HG03342 (cell line): ENCODE measurements around the gene PJA2.
"Not testable (repeated sequence)": the region's sequence is repeated elsewhere in the genome, so short reads cannot be mapped to it uniquely, and the experiment has no call there.

Experiments
- ATAC-seq: cut with Tn5 transposase; IDR thresholded peaks from one replicate; pipeline ENCODE4 v1.9.1; 2021; ENCODE audit warnings: mild to moderate bottlenecking, moderate library complexity; ENCODE audit not compliant: unreplicated experiment

The PJA2 gene

DNA sequence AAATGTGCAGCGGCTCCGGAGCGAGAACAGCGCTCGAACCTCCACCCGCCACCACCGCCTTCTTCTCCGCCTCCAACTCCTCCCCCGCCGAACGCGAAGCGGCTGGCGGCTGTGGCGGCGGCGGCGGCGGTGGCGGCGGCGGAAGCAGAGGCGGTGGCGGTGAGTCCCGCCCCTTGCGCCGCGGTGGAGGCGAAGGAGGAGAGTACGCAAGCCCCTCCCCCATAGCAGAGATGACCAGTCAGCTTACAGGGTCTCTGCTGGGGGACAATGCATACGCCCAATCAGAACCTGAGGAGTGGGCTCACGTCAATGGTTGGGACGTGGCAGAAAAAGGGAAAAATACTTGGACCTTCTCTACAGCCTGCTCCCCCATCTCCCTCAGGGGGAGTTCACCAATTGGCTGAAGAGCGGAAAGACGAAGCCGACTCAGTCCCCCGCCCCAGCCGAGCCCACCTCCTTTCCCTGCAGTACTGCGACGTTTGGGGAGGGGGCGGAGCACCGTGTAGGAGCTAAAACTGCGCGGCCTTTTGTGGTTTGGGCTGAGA is at the start of gene PJA2:
TSS of gene PJA2 (minus strand) at position 131 of the 545 bp plus-strand sequence. CDS start 26,541 bp downstream, outside the sequence.
- ATAC-seq, result peak; percentile 76

DNA sequence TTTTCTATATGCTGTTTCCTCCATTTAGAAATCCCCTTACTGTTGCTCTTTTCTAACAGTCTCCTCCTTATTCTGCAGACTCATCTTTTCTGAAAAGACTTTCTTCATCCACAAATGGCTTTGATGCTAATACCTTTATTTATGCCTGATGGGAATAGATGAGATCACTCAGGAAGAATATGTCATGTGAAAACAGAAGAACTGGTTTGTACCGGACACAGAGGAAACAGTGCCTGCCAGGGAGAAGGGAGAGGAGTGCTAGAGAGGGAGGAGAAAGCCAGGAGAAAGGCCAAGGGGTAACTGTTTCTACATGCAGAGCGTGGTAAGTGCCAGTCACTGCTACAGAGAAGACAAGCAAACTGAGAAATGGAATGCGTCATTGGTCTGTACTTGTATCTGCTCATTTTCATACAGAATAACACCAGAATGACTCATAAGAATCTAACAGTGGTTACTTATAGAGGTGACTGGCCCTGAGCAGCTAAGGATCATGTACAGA is 45.9 kb upstream of the PJA2 start:
- ATAC-seq, result peak; percentile 100

DNA sequence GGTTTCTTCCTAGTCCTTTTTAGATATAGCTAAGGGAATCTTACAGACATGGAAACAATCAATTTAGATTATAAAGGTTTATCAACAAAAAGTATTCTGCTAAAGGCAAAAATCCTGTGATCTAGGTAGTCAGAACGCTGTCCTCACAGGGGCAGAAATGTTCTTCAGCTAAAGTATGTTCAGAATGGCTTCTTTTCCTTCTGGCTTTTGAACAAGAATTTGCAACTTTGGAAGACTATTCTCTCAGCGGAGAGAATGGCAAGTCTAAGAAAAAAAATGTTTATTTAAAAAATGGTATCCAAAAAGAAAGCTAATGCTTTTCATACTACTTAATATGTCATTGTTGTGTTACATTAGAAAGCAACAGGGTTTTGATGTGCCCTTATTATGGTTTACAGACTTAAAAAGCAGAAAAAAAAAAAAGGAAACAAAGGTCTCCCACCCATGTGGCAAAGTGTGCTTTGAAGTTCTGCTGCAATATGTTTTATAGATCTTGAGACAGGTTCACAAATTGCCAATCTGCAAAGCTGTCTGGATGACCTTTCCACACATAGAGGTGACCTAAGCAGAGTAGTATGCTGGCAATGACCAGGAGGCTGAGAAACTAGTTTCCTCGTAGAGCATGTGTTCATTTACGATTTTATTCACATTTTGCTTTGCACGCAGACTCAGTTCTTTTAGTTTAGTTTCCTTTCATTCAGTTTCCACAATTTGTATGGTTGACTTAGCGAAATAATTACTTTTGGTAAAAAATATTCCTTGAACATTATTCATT is 45.1 kb upstream of the PJA2 start:
- ATAC-seq, result no peak

- no peak for ATAC-seq
Measured at GRCh38 chr5:109453251-109453650, 43.5 kb upstream of the PJA2 start.

DNA sequence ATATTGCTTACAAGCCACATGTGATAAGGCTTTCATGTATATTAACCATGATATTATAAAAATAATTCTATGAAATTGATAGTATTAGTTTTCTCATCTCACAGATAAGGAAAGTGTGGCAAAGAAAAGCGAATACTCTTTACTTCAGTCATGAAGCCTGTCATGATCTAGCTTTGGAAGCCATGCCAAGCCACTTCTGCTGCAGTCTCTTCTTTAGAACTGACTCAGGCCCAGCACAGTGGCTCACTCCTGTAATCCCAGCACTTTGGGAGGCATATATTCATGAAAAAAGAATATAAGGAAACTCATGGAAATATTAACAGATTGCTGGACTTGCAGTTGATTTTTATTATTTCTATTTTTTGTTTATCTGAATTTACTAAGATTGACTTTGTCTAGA is 42.9 kb upstream of the PJA2 start:
- no peak for ATAC-seq

DNA sequence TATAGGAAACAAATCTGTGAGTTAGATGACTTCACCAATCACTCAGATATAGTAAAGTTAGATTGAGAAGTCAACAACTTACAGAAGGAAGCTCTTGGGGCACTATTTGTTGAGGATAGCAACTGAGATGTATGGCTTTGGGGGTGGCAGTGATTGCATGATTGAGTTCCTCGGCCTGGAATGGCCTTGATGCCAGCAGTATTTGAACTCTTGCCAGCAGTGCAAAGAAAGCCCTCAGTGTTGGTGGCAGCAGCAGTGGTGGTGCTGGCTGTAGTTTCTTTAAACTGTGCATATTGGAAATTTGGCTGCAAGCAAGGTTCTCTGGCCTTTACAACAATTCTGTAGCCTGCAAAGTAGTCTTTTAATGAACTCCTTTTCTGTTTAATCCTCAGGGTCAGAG is 41.4 kb upstream of the PJA2 start:
- ATAC-seq, result no peak

GRCh38 chr5:109450129-109450877 is 40.5 kb upstream of the PJA2 start:
- ATAC-seq, result peak; percentile 64

GRCh38 chr5:109448838-109449237 is 39.1 kb upstream of the PJA2 start:
- no peak for ATAC-seq

DNA sequence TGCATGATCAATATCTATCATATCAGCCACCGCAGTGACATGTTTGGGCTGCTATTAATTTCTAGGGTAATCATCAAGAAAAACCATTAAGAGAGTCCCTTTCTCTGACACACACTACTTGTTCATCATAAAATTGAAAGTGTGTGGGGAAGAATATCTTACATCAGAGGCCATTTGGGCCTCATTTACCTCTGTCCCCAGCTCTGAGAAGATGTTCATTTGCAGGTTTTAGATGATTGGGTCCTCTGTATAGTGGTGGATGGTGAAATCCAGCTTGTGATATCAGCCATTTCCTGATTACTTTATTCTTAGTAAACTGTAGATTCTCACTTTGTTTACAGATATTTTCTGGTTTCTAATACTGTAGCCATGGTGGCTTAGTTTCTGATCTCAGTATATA is 29.8 kb upstream of the PJA2 start:
- no peak for ATAC-seq

- ATAC-seq, result no peak
Measured at GRCh38 chr5:109426075-109426474, 16.3 kb upstream of the PJA2 start.

GRCh38 chr5:109425521-109425920 is 15.7 kb upstream of the PJA2 start:
- ATAC-seq, result not testable (repeated sequence)

GRCh38 chr5:109421956-109422355 is 12.2 kb upstream of the PJA2 start:
- no peak for ATAC-seq

DNA sequence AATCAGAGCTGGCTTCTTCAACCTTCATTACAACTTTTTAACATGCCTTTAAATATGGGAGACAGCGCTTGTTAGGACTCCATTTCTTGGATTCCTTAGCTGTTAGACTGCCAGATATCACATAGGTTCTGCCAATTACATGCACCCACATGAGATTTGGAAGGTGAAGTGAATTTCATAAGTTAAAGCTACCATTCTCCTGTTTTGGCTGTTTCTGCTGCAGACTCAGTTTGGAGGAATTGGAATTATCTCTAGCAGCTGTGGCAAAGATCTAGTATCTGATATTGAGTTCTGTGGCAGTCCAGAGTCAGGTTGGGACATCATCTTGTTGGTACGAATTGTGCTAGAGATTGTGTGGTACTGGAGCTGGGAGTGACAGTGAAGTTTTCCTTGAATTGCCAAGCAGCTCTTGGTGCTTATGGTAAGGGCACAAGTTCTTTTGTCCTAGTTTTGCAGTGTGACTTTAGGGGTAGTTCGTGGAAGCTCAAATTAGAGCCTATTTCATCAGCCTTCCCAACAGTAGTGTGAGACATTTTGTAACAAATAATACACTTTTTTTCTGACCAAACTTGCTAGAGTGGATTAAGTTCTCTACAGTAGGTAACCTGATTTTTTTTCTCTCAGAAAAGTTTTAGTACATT is 9.1 kb upstream of the PJA2 start:
- no peak for ATAC-seq

GRCh38 chr5:109416882-109417281 is 7.1 kb upstream of the PJA2 start:
- ATAC-seq, result no peak

- ATAC-seq, result not testable (repeated sequence)
Measured at GRCh38 chr5:109413921-109414461, 4.2 kb upstream of the PJA2 start.

- no peak for ATAC-seq
Measured at GRCh38 chr5:109413458-109413857, 3.7 kb upstream of the PJA2 start.

DNA sequence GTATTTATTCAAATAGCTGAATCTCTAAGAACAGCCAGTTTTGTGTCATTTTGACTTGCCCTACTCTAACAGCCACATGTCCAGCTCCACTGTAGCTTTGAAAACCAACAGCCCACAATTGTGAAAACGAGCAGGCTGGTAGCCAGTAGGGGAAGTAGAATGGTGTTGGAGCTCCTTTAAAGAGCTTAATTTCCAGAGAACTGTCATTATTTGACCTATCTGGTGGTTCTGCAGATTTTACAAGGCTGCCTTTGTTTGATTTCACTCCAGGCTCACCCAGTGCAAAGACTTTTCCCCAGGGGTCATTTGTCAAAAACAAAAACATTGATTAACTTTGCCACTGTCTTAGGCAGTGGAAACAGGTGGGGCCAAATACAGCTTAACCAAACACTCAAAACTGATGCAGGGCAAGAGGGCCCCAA is 3.2 kb upstream of the PJA2 start:
- no peak for ATAC-seq

- ATAC-seq, result no peak
Measured at GRCh38 chr5:109411627-109412026, 1.9 kb upstream of the PJA2 start.

DNA sequence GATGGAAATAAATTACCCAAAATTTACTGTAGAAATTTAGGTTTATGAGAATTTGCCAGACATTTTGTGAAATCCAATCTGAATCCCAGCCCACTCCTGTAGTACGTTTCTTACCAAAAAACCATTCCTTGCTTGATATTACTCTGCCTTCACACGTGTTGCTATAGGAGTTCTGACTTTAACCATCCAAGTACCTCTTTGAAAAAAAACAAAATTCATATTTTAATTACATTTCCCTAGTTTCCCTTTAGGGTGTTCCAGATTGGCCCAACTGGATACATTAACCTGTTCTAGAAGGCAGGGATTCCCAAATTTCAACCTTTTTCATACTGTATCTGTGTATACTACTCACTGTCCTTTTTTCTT is 1.4 kb upstream of the PJA2 start:
- ATAC-seq, result no peak

- ATAC-seq, result peak; percentile 11
Measured at GRCh38 chr5:109410389-109411148, 795 bp upstream of the PJA2 start.
